Measurements from ENCODE around the gene TUBB6.

Gene TUBB6

GRCh38 chr18:12307701-12308385, at the start of gene TUBB6:
Gene TUBB6 (plus strand): TSS chr18:12308241. CDS start chr18:12308293, 52 bp downstream.
- Mint-ChIP-seq H3K9me3 (peaks cover 5% of the 10 kb centered on the region), H3K36me3 (peaks cover 8% of the 10 kb centered on the region), H3K27ac (no peak within 1 kb of the TSS), H3K4me1 (peaks cover 12% of the 10 kb centered on the region), H3K27me3 (peaks cover 36% of the 10 kb centered on the region), H3K4me3 (peak within 1 kb of the TSS; percentile 70)

DNA sequence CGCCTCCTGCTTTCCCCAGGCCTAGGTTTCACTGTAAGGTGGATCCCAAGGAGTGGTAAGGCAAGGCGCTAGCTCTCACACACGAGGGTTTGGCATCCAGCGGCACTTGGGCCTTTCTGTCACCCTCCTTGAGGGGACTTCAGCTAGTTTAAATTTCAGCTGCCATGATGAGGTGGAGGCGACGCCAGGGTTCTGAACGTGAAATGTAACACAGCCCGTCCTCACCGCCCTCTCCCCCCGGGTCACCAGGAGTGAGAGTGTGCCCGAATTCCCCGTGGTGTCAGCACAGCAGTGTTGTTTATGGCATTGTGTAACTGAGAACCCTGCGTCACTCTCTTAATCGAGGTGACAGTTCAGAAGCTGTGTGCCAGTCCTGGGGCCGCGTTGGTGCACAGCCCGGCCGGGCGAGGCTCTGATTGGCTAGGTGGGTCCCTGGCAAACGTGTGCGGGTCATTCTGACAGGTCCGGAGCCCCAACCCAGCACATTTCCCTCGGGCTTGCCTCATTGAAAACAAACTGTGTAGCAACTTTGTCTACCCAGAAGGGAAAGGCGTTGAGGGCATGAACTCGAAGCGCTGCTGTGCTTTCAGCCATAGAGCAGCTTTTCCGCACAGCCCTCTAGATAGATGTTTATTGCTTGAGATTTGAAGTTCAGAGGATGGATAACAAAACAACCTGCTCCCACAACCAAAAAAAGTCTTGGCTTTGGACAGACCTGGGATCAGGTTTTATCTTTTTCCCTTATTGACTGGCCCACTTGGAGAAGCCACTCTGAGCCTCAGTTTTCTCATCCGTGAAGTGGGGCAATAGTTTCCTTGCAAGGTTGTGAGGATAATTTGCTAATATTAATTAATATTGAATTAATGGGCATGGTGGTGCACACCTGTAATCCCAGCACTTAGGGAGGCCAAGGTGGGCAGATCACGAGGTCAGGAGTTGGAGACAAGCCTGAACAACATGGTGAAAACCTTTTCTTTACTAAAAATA, 49.0 kb upstream of the TUBB6 start:
- Mint-ChIP-seq H3K4me3 (no peak overlapping the region), H3K27me3 (peaks cover 6% of the 10 kb centered on the region), H3K36me3 (no peaks in the 10 kb centered on the region), H3K4me1 (no peaks in the 10 kb centered on the region), H3K27ac (no peak overlapping the region), H3K9me3 (no peaks in the 10 kb centered on the region)

DNA sequence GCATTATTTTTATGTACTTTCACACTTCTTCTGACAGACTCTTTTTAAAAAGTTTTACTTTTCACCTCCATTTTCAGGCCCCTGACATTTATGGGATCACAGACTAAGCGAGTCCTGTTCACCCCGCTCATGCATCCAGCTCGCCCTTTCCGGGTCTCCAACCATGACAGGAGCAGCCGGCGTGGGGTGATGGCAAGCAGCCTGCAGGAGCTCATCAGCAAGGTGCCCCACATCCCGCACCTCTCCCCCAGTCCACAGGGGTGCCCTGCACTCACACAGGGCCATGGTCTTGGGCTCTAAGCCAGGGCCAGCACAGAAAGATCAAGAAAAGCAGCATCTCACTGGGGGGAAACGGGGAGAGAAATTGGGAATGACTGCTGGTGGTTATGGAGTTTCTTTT, 45.3 kb upstream of the TUBB6 start:
- H3K9me3 Mint-ChIP-seq: no peaks in the 10 kb centered on the region
- no peaks in the 10 kb centered on the region for H3K27me3 Mint-ChIP-seq
- no peaks in the 10 kb centered on the region for H3K4me1 Mint-ChIP-seq
- no peak overlapping the region for H3K4me3 Mint-ChIP-seq
- H3K36me3 Mint-ChIP-seq: no peaks in the 10 kb centered on the region
- H3K27ac Mint-ChIP-seq: no peak overlapping the region

DNA sequence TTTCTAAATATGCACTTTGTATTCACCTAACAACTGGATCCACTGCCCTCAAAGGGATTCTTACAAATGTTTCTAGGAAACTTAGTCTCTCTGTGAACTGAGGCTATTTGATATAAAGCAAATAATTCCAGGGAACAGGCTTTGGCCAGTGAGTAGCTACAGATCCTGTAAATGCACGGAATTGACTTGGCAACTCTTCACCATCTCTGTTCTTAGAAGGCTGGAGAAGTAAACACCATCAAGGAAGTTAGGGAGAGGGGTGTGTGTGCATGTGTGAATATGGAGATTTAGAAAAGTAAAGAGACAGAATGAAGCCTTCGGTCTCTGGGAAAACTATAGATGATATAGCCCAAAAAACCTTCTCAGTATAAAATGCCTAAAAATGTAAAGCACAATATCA, 43.2 kb upstream of the TUBB6 start:
- no peak overlapping the region for H3K4me3 Mint-ChIP-seq
- H3K27ac Mint-ChIP-seq: peak overlapping the region; percentile 10
- no peaks in the 10 kb centered on the region for H3K36me3 Mint-ChIP-seq
- no peaks in the 10 kb centered on the region for H3K9me3 Mint-ChIP-seq
- no peaks in the 10 kb centered on the region for H3K27me3 Mint-ChIP-seq
- H3K4me1 Mint-ChIP-seq: no peaks in the 10 kb centered on the region

DNA sequence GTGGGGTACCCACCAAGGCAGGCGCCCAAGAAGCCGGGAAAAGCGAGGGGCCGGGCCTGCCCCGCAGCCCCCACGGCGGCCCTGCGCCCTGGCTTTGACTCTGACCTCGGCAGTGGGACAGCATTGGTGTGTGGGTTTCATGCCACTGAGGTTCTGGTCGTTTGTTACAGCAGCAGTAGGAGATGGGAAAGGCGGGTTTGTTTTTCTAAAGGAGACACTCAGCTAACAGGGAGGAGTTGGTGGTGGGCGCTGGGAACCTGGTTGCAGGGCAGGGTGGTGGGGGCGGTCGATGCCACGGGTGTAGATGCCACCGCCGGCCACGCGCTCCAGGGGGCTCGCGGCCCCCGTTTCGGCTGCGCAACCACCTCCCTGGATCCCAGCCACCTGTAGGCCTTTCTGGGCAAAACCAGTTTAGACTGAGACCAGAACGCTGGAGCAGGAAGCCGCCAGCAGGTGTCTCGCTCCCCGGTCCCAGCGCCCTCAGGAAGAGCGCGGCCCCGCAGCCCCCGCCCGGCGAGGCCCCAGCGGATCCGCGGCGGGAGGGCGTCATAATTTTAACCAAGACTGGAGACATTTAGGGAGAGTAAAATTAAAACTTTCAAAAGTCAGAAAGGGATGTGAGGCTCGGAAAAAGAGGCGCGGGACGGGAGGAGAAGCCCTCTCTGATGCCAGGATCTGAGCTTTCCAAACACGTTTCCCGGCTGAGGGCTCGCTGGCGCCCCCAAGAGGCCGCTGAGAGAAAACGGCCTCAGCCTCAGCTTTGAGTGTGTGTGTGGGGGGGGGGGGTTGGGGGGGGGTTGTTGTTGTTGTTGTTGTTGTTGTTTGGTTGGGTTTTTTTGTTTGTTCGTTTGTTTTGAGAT, 36.4 kb upstream of the TUBB6 start:
- peak overlapping the region; percentile 70 for H3K4me3 Mint-ChIP-seq
- H3K4me1 Mint-ChIP-seq: no peaks in the 10 kb centered on the region
- H3K27me3 Mint-ChIP-seq: peaks cover 3% of the 10 kb centered on the region
- H3K27ac Mint-ChIP-seq: no peak overlapping the region
- no peaks in the 10 kb centered on the region for H3K9me3 Mint-ChIP-seq
- H3K36me3 Mint-ChIP-seq: no peaks in the 10 kb centered on the region

GRCh38 chr18:12274793-12275192, 33.2 kb upstream of the TUBB6 start:
- H3K4me1 Mint-ChIP-seq: no peaks in the 10 kb centered on the region
- H3K27ac Mint-ChIP-seq: no peak overlapping the region
- H3K36me3 Mint-ChIP-seq: no peaks in the 10 kb centered on the region
- H3K4me3 Mint-ChIP-seq: no peak overlapping the region
- H3K27me3 Mint-ChIP-seq: peaks cover 3% of the 10 kb centered on the region
- no peaks in the 10 kb centered on the region for H3K9me3 Mint-ChIP-seq

DNA sequence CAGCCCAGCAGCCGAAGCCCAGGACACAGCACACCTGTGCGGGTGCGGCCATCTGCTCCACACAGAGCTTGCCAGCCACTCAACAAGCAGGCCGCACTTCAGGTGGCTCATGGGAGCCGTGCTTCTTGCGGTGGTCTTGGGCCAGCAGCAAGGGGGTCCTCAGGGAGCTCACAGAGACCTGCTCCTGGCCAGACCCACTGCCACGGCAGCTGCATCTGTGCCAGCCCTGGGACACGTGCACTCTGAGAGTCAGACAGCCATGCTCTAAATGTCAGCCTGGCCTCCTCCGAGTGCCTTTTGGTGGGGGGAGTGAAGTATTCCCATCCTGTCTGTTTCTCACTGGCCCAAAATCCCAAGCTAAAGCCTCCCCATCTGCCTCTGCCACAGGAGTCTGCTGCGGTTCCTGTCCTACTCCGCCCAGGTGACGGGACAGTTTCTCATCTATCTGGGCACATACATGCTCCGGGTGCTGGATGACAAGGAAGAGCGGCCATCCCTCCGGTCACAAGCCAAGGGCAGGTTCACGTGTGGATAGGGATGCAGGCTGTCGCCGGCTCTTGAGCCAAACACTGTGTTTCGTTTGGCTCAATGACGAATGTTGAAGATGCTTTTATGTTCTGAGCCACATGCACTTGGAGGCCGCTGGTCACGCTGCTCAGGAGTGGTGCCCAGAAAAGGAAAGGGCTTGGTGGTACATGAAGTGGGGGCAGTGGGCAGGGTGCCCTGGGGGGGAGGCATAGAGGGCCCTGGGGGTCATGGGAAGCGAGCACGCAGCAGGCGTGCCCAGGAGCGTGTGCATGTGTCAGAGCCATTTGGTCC, 31.1 kb upstream of the TUBB6 start:
- Mint-ChIP-seq H3K4me1 (no peaks in the 10 kb centered on the region), H3K27ac (no peak overlapping the region), H3K36me3 (no peaks in the 10 kb centered on the region), H3K27me3 (peaks cover 2% of the 10 kb centered on the region), H3K9me3 (no peaks in the 10 kb centered on the region), H3K4me3 (no peak overlapping the region)

DNA sequence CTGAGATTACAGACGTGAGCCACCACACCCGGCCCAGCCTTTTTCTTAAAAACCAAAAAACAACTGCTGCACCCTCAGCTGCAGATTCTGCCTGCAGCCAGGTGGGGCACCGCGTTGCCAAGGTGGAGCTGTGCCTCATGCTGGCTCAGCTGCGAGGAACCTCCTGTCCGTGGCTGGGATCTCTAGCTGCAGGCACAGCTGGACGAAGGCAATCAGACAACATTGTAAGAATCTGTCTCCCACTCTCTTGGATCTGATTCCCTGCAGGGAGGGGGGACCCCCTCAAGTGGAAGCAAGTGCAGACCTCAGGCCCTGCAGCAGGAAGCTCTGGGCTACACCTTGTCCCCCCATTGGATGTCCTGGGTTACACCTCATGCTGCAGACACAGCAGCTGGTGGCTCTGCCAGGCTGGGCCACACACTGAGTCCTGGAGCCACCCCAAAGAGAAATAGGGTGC, 29.8 kb upstream of the TUBB6 start:
- H3K9me3 Mint-ChIP-seq: no peaks in the 10 kb centered on the region
- no peak overlapping the region for H3K4me3 Mint-ChIP-seq
- H3K36me3 Mint-ChIP-seq: no peaks in the 10 kb centered on the region
- no peaks in the 10 kb centered on the region for H3K4me1 Mint-ChIP-seq
- no peak overlapping the region for H3K27ac Mint-ChIP-seq
- peaks cover 2% of the 10 kb centered on the region for H3K27me3 Mint-ChIP-seq

DNA sequence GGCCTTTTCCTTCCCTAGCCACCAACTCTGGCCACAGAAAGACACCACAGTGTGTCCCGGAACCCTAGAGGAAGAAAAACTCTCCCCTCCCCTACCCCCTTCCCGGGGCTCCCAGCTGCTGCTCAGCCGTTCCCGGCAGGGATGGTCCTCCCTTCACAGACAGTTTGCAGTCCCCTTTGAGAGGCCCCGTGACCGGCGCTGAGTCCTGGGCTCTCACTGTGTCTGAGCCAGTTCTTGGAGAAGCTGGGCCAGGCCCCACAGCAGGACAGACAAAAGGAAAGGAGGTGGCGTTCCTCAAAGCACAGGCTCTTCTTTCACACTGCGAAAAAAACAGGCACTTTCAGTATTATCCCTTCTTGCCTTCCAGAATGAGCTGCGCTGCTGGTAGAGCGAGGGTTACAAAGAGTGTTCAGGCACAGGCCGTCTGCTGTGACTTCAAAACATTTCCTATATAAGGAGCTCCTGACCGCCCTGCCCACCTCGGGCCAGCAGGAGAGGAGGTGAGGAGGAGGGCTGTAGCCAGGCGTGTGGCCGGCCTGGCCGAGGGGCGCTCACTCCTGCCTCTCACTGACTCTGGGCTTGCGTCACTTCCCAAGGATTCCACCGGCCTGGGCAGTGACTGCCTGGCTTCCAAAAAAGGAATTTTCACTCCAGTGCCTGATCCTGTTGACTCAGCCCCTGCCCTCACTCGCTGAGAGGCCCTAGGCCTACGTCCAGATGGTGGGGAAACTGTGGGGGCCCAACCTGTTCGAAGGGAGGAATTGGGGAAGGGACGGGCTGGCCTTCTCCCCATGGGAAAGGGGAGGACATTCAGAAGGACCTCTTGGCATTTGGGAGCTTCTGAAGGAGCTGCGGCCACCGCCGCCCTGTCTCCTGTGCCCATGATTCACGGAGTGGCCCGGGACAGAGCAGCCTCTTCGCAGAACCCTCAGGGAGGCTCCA, 29.0 kb upstream of the TUBB6 start:
- no peaks in the 10 kb centered on the region for H3K36me3 Mint-ChIP-seq

DNA sequence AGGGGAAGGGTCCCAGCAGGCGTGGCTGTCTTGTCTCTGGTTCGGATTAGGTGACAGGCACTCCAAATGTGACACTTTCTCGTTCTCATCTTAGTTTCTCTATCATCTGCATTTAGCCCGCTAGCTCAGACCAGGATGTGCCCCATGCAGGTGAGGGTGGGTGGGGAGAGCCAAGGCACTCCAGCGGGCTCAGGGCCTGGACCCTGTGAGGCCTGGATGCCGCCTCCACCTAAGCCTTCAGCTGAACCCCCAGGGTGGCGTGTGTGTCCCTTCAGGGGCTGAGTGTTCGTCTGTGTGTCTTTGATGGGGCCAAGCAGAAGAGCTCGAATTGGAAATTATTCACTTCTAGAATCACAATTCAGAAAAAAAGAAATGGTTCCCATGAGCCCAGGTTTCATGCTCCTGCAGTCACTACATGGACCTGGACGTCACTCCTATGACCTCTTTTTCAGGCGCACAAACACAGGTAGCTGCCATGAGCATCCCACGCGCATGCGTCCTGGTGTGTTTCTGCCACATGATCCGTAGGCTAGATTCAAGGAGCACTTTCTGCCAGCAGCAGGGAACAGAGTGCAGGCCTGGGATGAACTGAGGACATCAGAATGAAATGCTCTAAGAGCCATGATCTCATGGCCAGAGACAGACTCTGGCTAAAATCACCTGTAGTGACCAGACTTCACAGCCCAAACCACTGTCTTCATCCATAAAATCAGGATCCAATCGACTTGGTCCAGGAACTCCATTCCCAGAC, 28.1 kb upstream of the TUBB6 start:
- no peak overlapping the region for H3K4me3 Mint-ChIP-seq
- H3K9me3 Mint-ChIP-seq: no peaks in the 10 kb centered on the region
- no peaks in the 10 kb centered on the region for H3K36me3 Mint-ChIP-seq
- H3K4me1 Mint-ChIP-seq: no peaks in the 10 kb centered on the region
- no peaks in the 10 kb centered on the region for H3K27me3 Mint-ChIP-seq
- no peak overlapping the region for H3K27ac Mint-ChIP-seq

More for the DNA sequence above, 29.0 kb upstream of the TUBB6 start:
- no peak overlapping the region for H3K4me3 Mint-ChIP-seq
- H3K4me1 Mint-ChIP-seq: no peaks in the 10 kb centered on the region
- no peak overlapping the region for H3K27ac Mint-ChIP-seq
- no peaks in the 10 kb centered on the region for H3K27me3 Mint-ChIP-seq
- H3K9me3 Mint-ChIP-seq: no peaks in the 10 kb centered on the region

DNA sequence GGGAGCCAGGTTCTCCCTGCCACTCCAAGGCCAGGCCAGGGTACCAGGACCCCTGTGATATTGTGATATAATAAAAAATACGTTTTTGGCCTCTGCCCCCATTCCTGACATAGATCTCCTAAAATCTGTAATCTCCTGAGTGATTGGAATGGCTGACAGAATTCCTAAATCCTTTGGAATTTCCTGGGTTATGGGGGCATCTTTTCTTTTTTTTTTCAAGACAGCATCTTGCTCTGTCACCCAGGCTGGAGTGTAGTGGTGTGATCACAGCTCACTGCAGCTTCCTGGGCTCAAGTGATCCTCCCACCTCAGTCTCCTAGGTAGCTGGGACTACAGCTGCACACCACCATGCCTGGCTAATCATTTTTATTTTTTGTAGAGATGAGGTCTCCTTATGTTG, 26.2 kb upstream of the TUBB6 start:
- no peaks in the 10 kb centered on the region for H3K27me3 Mint-ChIP-seq
- no peaks in the 10 kb centered on the region for H3K4me1 Mint-ChIP-seq
- H3K27ac Mint-ChIP-seq: no peak overlapping the region
- H3K36me3 Mint-ChIP-seq: no peaks in the 10 kb centered on the region
- H3K9me3 Mint-ChIP-seq: no peaks in the 10 kb centered on the region
- no peak overlapping the region for H3K4me3 Mint-ChIP-seq

DNA sequence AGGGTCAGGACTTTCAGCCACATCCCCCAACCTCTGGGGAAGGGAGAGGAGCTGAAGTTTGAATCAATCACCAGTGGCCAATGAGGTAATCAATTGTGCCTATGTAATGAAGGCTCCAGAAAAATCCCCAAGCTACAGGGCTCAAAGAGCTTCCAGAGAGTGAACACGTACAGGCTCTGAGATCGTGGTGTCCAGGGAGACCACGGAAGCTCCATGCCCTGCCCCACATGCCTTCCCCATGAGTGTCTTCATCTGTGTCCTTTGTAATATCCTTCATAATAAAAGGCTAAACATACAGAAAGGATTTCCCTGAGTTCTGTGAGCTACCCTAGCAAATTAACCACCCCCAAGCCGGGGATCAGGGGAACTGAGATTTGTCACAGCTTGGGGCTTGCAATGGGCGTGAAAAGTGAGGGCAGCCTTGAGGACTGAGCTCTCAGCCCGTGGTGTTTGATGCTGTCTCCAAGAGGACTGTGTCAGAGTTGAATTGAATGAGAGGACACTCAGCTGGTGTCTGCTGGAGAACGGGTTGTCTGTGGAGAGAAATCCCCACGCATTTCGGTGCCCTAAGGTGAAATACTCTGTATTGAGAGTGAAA, 25.5 kb upstream of the TUBB6 start:
- no peaks in the 10 kb centered on the region for H3K36me3 Mint-ChIP-seq
- H3K27ac Mint-ChIP-seq: no peak overlapping the region
- H3K4me1 Mint-ChIP-seq: no peaks in the 10 kb centered on the region
- H3K9me3 Mint-ChIP-seq: no peaks in the 10 kb centered on the region
- no peaks in the 10 kb centered on the region for H3K27me3 Mint-ChIP-seq
- H3K4me3 Mint-ChIP-seq: no peak overlapping the region

- Mint-ChIP-seq H3K27ac (no peak overlapping the region), H3K4me1 (peaks cover 4% of the 10 kb centered on the region), H3K4me3 (no peak overlapping the region), H3K9me3 (no peaks in the 10 kb centered on the region), H3K36me3 (no peaks in the 10 kb centered on the region), H3K27me3 (peaks cover 3% of the 10 kb centered on the region)
Observed at GRCh38 chr18:12283256-12283655, 24.8 kb upstream of the TUBB6 start.

All from activated naive CD4-positive, alpha-beta T cell treated with anti-CD3 and anti-CD28 coated beads, Interleukin-2, amount 50 U/mL, for 24 hours (primary cell).